ENCODE data around the gene SLF2.

DNA sequence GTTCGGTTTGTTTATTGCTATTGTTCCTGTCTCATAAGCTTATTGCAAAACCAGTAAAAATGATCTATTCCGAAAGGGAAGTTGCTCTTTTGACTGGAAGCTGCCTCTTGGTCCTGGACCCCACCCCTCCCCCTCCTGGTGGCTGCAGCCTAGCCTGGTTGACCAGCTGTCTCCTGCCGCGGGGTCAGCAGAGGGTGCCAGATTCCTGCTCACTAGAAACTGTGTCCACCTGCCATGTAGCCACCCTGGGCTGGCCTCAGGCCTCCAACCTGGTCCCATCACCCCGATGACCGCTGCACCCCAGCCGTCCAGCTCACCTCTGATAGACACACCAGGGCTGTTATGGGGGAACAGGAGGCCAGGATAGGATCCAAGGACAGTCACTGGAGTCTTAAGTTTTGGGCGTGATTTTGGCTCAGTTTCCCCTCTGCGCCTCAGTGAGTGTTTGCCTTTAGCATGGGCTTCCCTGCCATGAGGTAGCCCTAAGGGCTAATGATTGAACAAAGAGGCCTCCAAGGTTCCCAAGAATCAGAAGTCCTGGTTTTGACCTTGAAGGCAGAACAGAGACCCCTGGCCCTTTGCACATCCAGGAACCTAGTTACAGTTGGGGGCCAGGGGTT, 32.9 kb upstream of the SLF2 start:
- TF ChIP-seq CTCF (IDR thresholded peaks at IDR 0.05; ENCODE audit: low read length) (no peak), EZH2phosphoT487 (IDR thresholded peaks at IDR 0.05; ENCODE audit: low read length) (no peak), EZH2 (optimal IDR thresholded peaks at IDR 0.05; ENCODE audit: low read depth, low read length) (no peak)
